ENCODE results near the gene MAP3K7CL. TPM values are rescaled to one million over a fixed set of nuclear protein-coding genes. Genes with fewer than 3 reads are reported as not detected.
"Not testable (repeated sequence)": the region's sequence is repeated elsewhere in the genome, so short reads cannot be mapped to it uniquely, and the experiment has no call there.

The MAP3K7CL gene
- polyA plus RNA-seq, 1 donor (not counting 4 experiments of a cell fraction or from before 2014, with no cell fraction given) = 17.3 TPM

GRCh38 chr21:29157080-29157479, 26.6 kb downstream of the MAP3K7CL start:
- no peak for TF ChIP-seq EZH2 (IDR thresholded peaks at IDR 0.05; ENCODE audit: low read length)
- TF ChIP-seq, protein P1, sequence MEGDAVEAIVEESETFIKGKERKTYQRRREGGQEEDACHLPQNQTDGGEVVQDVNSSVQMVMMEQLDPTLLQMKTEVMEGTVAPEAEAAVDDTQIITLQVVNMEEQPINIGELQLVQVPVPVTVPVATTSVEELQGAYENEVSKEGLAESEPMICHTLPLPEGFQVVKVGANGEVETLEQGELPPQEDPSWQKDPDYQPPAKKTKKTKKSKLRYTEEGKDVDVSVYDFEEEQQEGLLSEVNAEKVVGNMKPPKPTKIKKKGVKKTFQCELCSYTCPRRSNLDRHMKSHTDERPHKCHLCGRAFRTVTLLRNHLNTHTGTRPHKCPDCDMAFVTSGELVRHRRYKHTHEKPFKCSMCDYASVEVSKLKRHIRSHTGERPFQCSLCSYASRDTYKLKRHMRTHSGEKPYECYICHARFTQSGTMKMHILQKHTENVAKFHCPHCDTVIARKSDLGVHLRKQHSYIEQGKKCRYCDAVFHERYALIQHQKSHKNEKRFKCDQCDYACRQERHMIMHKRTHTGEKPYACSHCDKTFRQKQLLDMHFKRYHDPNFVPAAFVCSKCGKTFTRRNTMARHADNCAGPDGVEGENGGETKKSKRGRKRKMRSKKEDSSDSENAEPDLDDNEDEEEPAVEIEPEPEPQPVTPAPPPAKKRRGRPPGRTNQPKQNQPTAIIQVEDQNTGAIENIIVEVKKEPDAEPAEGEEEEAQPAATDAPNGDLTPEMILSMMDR (optimal IDR thresholded peaks at IDR 0.05 in 1 of 3, IDR thresholded peaks at IDR 0.05 in 1 of 3, conservative IDR thresholded peaks at IDR 0.05 in 1 of 3; ENCODE audit: extremely low read depth in 1 of 3, insufficient read depth in 2 of 3, low read length in 3 of 3) = no peak
- no peaks in the 10 kb centered on the region for H4K20me1 ChIP-seq (ENCODE audit: control insufficient read depth, extremely low read depth, insufficient read depth, low read length)
- H3K27me3 ChIP-seq (ENCODE audit: control insufficient read depth, extremely low read depth, insufficient read depth, low read length) = no peaks in the 10 kb centered on the region
- H3K36me3 ChIP-seq (ENCODE audit: control insufficient read depth in 2 of 2, extremely low read depth in 1 of 2, insufficient read depth in 2 of 2, low read length in 2 of 2) = peaks cover 0 to 2% of the 10 kb centered on the region in 2 experiments
- no peak for FAIRE-seq
- H3K4me3 ChIP-seq (ENCODE audit: control insufficient read depth in 2 of 3, extremely low read depth in 1 of 3, insufficient read depth in 2 of 3, low read depth in 1 of 3, low read length in 3 of 3) = no peak overlapping the region
- H3K9me3 ChIP-seq (ENCODE audit: control insufficient read depth, low read depth, low read length) = no peaks in the 10 kb centered on the region
- dilution Hi-C loops (cut with MboI; ENCODE audit: extremely low pct_ligation_motif_present, low sequenced_read_pairs) = no loop called here
- no peaks in the 10 kb centered on the region for H3K9me1 ChIP-seq (ENCODE audit: control insufficient read depth, extremely low read depth, insufficient read depth, low read length)
- H3K4me1 ChIP-seq (ENCODE audit: control insufficient read depth, extremely low read depth, insufficient read depth, low read length) = peaks cover 19% of the 10 kb centered on the region
- no peak overlapping the region for H2AFZ ChIP-seq (ENCODE audit: control insufficient read depth, low read length)
- H3K9ac ChIP-seq (ENCODE audit: control insufficient read depth, extremely low read depth, insufficient read depth, low read length) = no peak overlapping the region
- no peaks in the 10 kb centered on the region for H3K79me2 ChIP-seq (ENCODE audit: control insufficient read depth, insufficient read depth, low read length)
- DNase-seq (ENCODE audit: low read depth, low spot score) = no peak
- no peak overlapping the region for H3K27ac ChIP-seq (ENCODE audit: control insufficient read depth, insufficient read depth, low read length)
- H3K4me2 ChIP-seq (ENCODE audit: control insufficient read depth, extremely low read depth, insufficient read depth, low read depth, low read length) = no peak overlapping the region

- no peaks in the 10 kb centered on the region for H4K20me1 ChIP-seq (ENCODE audit: control insufficient read depth, extremely low read depth, insufficient read depth, low read length)
- H3K9ac ChIP-seq (ENCODE audit: control insufficient read depth, extremely low read depth, insufficient read depth, low read length) = no peak overlapping the region
- dilution Hi-C loops (cut with MboI; ENCODE audit: extremely low pct_ligation_motif_present, low sequenced_read_pairs) = no loop called here
- peaks cover 0 to 2% of the 10 kb centered on the region in 2 experiments for H3K36me3 ChIP-seq (ENCODE audit: control insufficient read depth in 2 of 2, extremely low read depth in 1 of 2, insufficient read depth in 2 of 2, low read length in 2 of 2)
- no peaks in the 10 kb centered on the region for H3K9me1 ChIP-seq (ENCODE audit: control insufficient read depth, extremely low read depth, insufficient read depth, low read length)
- H2AFZ ChIP-seq (ENCODE audit: control insufficient read depth, low read length) = no peak overlapping the region
- H3K4me2 ChIP-seq (ENCODE audit: control insufficient read depth, extremely low read depth, insufficient read depth, low read depth, low read length) = no peak overlapping the region
- no peak overlapping the region for H3K4me3 ChIP-seq (ENCODE audit: control insufficient read depth in 2 of 3, extremely low read depth in 1 of 3, insufficient read depth in 2 of 3, low read depth in 1 of 3, low read length in 3 of 3)
- no peaks in the 10 kb centered on the region for H3K27me3 ChIP-seq (ENCODE audit: control insufficient read depth, extremely low read depth, insufficient read depth, low read length)
- FAIRE-seq = no peak
- TF ChIP-seq EZH2 (IDR thresholded peaks at IDR 0.05; ENCODE audit: low read length) = no peak
- TF ChIP-seq, protein P1 (optimal IDR thresholded peaks at IDR 0.05 in 1 of 3, IDR thresholded peaks at IDR 0.05 in 1 of 3, conservative IDR thresholded peaks at IDR 0.05 in 1 of 3; ENCODE audit: extremely low read depth in 1 of 3, insufficient read depth in 2 of 3, low read length in 3 of 3) = no peak
- DNase-seq (ENCODE audit: low read depth, low spot score) = no peak
- no peaks in the 10 kb centered on the region for H3K9me3 ChIP-seq (ENCODE audit: control insufficient read depth, low read depth, low read length)
- H3K79me2 ChIP-seq (ENCODE audit: control insufficient read depth, insufficient read depth, low read length) = no peaks in the 10 kb centered on the region
- H3K27ac ChIP-seq (ENCODE audit: control insufficient read depth, insufficient read depth, low read length) = no peak overlapping the region
- H3K4me1 ChIP-seq (ENCODE audit: control insufficient read depth, extremely low read depth, insufficient read depth, low read length) = peaks cover 24% of the 10 kb centered on the region
These were observed 29.4 kb downstream of the MAP3K7CL start for GRCh38 chr21:29159842-29160241.

- H3K27me3 ChIP-seq (ENCODE audit: control insufficient read depth, extremely low read depth, insufficient read depth, low read length); H3K4me3 ChIP-seq (ENCODE audit: control insufficient read depth in 2 of 3, extremely low read depth in 1 of 3, insufficient read depth in 2 of 3, low read depth in 1 of 3, low read length in 3 of 3); H3K36me3 ChIP-seq (ENCODE audit: control insufficient read depth in 2 of 2, extremely low read depth in 1 of 2, insufficient read depth in 2 of 2, low read length in 2 of 2); H4K20me1 ChIP-seq (ENCODE audit: control insufficient read depth, extremely low read depth, insufficient read depth, low read length); H2AFZ ChIP-seq (ENCODE audit: control insufficient read depth, low read length); H3K9me1 ChIP-seq (ENCODE audit: control insufficient read depth, extremely low read depth, insufficient read depth, low read length); dilution Hi-C loops (cut with MboI; ENCODE audit: extremely low pct_ligation_motif_present, low sequenced_read_pairs); H3K9me3 ChIP-seq (ENCODE audit: control insufficient read depth, low read depth, low read length); H3K79me2 ChIP-seq (ENCODE audit: control insufficient read depth, insufficient read depth, low read length); FAIRE-seq; DNase-seq (ENCODE audit: low read depth, low spot score): not testable (repeated sequence)
- Histone ChIP-seq H3K9ac (ENCODE audit: control insufficient read depth, extremely low read depth, insufficient read depth, low read length) (peak overlapping the region; percentile 56), H3K27ac (ENCODE audit: control insufficient read depth, insufficient read depth, low read length) (peak overlapping the region; percentile 98), H3K4me1 (ENCODE audit: control insufficient read depth, extremely low read depth, insufficient read depth, low read length) (peaks cover 19% of the 10 kb centered on the region), H3K4me2 (ENCODE audit: control insufficient read depth, extremely low read depth, insufficient read depth, low read depth, low read length) (peak overlapping the region; percentile 48)
These were observed 32.4 kb downstream of the MAP3K7CL start for GRCh38 chr21:29162825-29163224.

All from keratinocyte (primary cell).